Trophoblast cell (in vitro differentiated cells and primary cell): ENCODE measurements around the gene YBEY.
A peak's percentile ranks its signal among the peaks of the same experiment; 100 is the strongest.

Experiments used
- DNase-seq, 2 donors: peaks; one replicate each; pipeline ENCODE4 v3.0.0-alpha.2; 2016
- H2AFZ ChIP-seq: 2 replicates; pipeline ENCODE4 v1.6.1; 2013; ENCODE audit warnings: low read length, moderate library complexity, mild to moderate bottlenecking; ENCODE audit not compliant: insufficient read depth, poor library complexity
- H2AK5ac ChIP-seq: 2 replicates; pipeline ENCODE4 v1.6.1; 2013; ENCODE audit warnings: mild to moderate bottlenecking, low read length
- H2BK120ac ChIP-seq: 2 replicates; pipeline ENCODE4 v1.6.1; 2013; ENCODE audit warnings: low read length, mild to moderate bottlenecking, moderate library complexity; ENCODE audit not compliant: insufficient read depth, poor library complexity
- H2BK12ac ChIP-seq: 2 replicates; pipeline ENCODE4 v1.6.1; 2013; ENCODE audit warnings: mild to moderate bottlenecking, low read length, moderate library complexity
- H2BK5ac ChIP-seq: 2 replicates; pipeline ENCODE4 v1.6.1; 2013; ENCODE audit warnings: low read length, low read depth, moderate library complexity, mild to moderate bottlenecking; ENCODE audit not compliant: poor library complexity
- H3K14ac ChIP-seq: 2 replicates; pipeline ENCODE4 v1.6.1; 2013; ENCODE audit warnings: mild to moderate bottlenecking, low read length
- H3K18ac ChIP-seq: 2 replicates; pipeline ENCODE4 v1.6.1; 2013; ENCODE audit warnings: mild to moderate bottlenecking, low read length
- H3K23ac ChIP-seq: 2 replicates; pipeline ENCODE4 v1.6.1; 2013; ENCODE audit warnings: low read length
- H3K27ac ChIP-seq: 2 replicates; pipeline ENCODE4 v1.5.1; 2013; ENCODE audit warnings: low read depth, mild to moderate bottlenecking, inconsistent platforms, low read length, moderate library complexity
- H3K27me3 ChIP-seq: 2 replicates; pipeline ENCODE4 v1.6.1; 2013; ENCODE audit warnings: inconsistent platforms, mild to moderate bottlenecking, low read length, moderate library complexity; ENCODE audit not compliant: insufficient read depth
- H3K36me3 ChIP-seq, 2 experiments: 1 replicate in 1 of 2; 2 replicates in 1 of 2; pipeline ENCODE4 v1.6.1; 2013; ENCODE audit warnings: low read length in 2 of 2, mild to moderate bottlenecking in 2 of 2, moderate library complexity in 1 of 2; ENCODE audit not compliant: insufficient read depth in 2 of 2, control insufficient read depth in 1 of 2
- H3K4ac ChIP-seq: 2 replicates; pipeline ENCODE4 v1.6.1; 2013; ENCODE audit warnings: low read depth, mild to moderate bottlenecking, low read length, moderate library complexity
- H3K4me1 ChIP-seq, 2 experiments: 1 replicate in 1 of 2; 2 replicates in 1 of 2; pipeline ENCODE4 v1.6.1; 2013; ENCODE audit warnings: low read length in 2 of 2, mild to moderate bottlenecking in 2 of 2, moderate library complexity in 1 of 2; ENCODE audit not compliant: insufficient read depth in 2 of 2, control insufficient read depth in 1 of 2
- H3K4me2 ChIP-seq: 2 replicates; pipeline ENCODE4 v1.6.1; 2013; ENCODE audit warnings: inconsistent platforms, mild to moderate bottlenecking, low read length, moderate library complexity
- H3K4me3 ChIP-seq: 2 replicates; pipeline ENCODE4 v1.5.1; 2013; ENCODE audit warnings: mild to moderate bottlenecking, low read depth, low read length, inconsistent platforms
- H3K79me1 ChIP-seq: one replicate; pipeline ENCODE4 v1.6.1; 2013; ENCODE audit warnings: low read length
- H3K79me2 ChIP-seq: 2 replicates; pipeline ENCODE4 v1.6.1; 2013; ENCODE audit warnings: low read length, mild to moderate bottlenecking; ENCODE audit not compliant: control insufficient read depth, insufficient read depth, poor library complexity
- H3K9ac ChIP-seq: 2 replicates; pipeline ENCODE4 v1.6.1; 2013; ENCODE audit warnings: mild to moderate bottlenecking, low read length
- H3K9me3 ChIP-seq: 2 replicates; pipeline ENCODE4 v1.6.1; 2013; ENCODE audit warnings: low read depth, mild to moderate bottlenecking, control low read depth, inconsistent platforms, low read length; ENCODE audit not compliant: insufficient read depth
- H4K12ac ChIP-seq: 2 replicates; pipeline ENCODE4 v1.6.1; 2013; ENCODE audit warnings: low read depth, mild to moderate bottlenecking, low read length, moderate library complexity
- H4K8ac ChIP-seq: 2 replicates; pipeline ENCODE4 v1.6.1; 2013; ENCODE audit warnings: low read depth, mild to moderate bottlenecking, low read length, moderate library complexity
- H4K91ac ChIP-seq: one replicate; pipeline ENCODE4 v1.6.1; 2013; ENCODE audit warnings: low read depth, mild to moderate bottlenecking, low read length, moderate library complexity
- WGBS: extraction: QIAGEN DNeasy Blood & Tissue Kit; methylation state at CpG from one replicate; pipeline ENCODE4 v1.1.7; 2013; ENCODE audit warnings: missing lambda C conversion rate; ENCODE audit not compliant: insufficient read length, insufficient coverage; ENCODE audit errors: extremely low coverage; 5-methylcytosine and 5-hydroxymethylcytosine counted together

Gene YBEY

DNA sequence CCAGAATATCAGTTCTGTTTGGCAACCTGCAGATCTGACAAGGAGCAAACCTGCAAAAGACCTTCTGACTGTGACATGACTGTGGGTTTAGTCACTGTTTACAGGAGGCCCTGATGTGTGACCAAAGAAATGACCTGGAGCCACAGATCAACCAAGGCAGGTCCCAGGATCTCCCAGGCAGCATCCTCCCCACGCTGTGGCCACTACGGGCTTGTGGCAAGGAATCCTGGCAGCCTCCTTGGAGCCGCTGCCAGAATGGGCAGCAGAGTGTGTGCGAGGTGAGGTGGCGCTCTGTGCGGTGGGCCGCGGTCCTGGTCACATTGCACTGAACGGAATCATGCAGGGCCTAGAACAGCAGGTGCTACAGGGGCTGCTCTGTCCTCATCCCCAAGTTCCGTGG lies 16.7 kb upstream of the YBEY start:
- Histone ChIP-seq H3K4me1 (no peaks in the 10 kb centered on the region), H3K23ac (no peak overlapping the region), H3K79me2 (no peaks in the 10 kb centered on the region), H3K9ac (no peak overlapping the region), H4K8ac (no peak overlapping the region), H3K18ac (no peak overlapping the region), H3K9me3 (no peaks in the 10 kb centered on the region), H3K79me1 (no peaks in the 10 kb centered on the region), H2AK5ac (no peak overlapping the region), H3K14ac (no peak overlapping the region), H2BK120ac (no peak overlapping the region), H2BK5ac (no peak overlapping the region), H3K4me3 (no peak overlapping the region), H3K27me3 (no peaks in the 10 kb centered on the region), H3K4ac (no peak overlapping the region), H4K91ac (no peak overlapping the region), H4K12ac (no peak overlapping the region), H2AFZ (no peak overlapping the region), H2BK12ac (no peak overlapping the region), H3K27ac (no peak overlapping the region), H3K4me2 (no peak overlapping the region), H3K36me3 (peaks cover 72 to 80% of the 10 kb centered on the region in 2 experiments)
- WGBS = no CpG with 5 or more reads among the region's 10 CpGs
- no peak for DNase-seq

DNA sequence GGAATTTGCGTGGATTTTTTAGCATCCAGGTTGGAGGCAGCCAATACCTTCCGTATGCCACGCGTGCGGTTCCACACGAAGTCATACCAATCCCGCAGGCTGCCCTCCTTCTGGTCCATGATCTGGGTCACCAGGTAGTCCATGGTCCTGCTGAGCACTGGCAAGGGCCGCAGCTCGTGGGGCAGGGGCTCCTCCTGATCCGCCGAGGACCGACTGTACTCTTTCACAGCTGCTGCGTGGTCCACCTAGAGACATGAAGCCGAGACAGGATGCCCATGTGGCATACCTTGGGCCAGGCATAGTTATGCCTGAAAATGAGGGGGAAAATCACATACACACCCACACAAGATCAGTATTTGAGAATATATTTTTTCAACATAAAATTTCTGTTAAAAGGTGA lies 12.8 kb upstream of the YBEY start:
- no peak overlapping the region for H2AFZ ChIP-seq
- no peak overlapping the region for H2BK5ac ChIP-seq
- no CpG with 5 or more reads among the region's 14 CpGs for WGBS
- no peaks in the 10 kb centered on the region for H3K9me3 ChIP-seq
- no peaks in the 10 kb centered on the region for H3K79me1 ChIP-seq
- H3K36me3 ChIP-seq = peaks cover 62 to 72% of the 10 kb centered on the region in 2 experiments
- no peaks in the 10 kb centered on the region for H3K79me2 ChIP-seq
- H3K9ac ChIP-seq = no peak overlapping the region
- no peak overlapping the region for H2BK120ac ChIP-seq
- no peaks in the 10 kb centered on the region for H3K27me3 ChIP-seq
- no peak overlapping the region for H3K14ac ChIP-seq
- H4K8ac ChIP-seq = no peak overlapping the region
- H3K4me3 ChIP-seq = no peak overlapping the region
- no peak overlapping the region for H4K91ac ChIP-seq
- no peak overlapping the region for H3K18ac ChIP-seq
- no peak overlapping the region for H3K4ac ChIP-seq
- H4K12ac ChIP-seq = no peak overlapping the region
- no peak overlapping the region for H3K27ac ChIP-seq
- no peak overlapping the region for H3K23ac ChIP-seq
- no peak overlapping the region for H2BK12ac ChIP-seq
- no peak overlapping the region for H3K4me2 ChIP-seq
- DNase-seq = no peak
- no peaks in the 10 kb centered on the region for H3K4me1 ChIP-seq
- no peak overlapping the region for H2AK5ac ChIP-seq

DNA sequence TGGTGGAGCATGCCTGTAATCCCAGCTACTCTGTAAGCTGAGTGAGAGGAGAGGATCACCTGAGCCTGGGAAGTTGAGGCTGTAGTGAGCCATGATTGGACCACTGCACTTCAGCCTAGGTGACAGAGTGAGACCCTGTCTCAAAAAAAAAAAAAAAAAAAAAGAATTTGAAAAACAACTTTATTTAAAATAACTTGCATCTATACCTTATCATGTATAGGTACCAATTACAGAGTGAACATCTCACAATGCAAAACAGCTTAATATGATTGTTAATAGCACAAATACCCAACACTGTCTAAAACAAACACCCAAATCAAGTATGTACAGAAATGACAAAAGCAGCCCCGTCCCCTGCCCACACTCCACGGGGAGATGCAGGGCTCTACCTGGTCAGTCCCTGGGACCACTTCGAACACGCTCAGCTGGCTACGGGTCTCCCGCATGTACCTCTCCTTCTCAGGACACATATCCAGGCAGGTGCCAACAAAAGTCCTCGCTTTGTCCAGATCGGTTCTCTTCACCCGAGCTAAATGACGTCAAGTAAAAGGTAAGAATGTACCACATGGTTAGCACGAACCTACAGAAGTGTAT lies 11.2 kb upstream of the YBEY start:
- no peaks in the 10 kb centered on the region for H3K79me1 ChIP-seq
- H3K14ac ChIP-seq = no peak overlapping the region
- H2AFZ ChIP-seq = no peak overlapping the region
- H3K23ac ChIP-seq = no peak overlapping the region
- no peak overlapping the region for H3K4me2 ChIP-seq
- no peak overlapping the region for H2BK5ac ChIP-seq
- H3K4me3 ChIP-seq = no peak overlapping the region
- no peak overlapping the region for H3K4ac ChIP-seq
- no peak overlapping the region for H4K8ac ChIP-seq
- peaks cover 61 to 71% of the 10 kb centered on the region in 2 experiments for H3K36me3 ChIP-seq
- no peaks in the 10 kb centered on the region for H3K9me3 ChIP-seq
- no peak overlapping the region for H3K18ac ChIP-seq
- no peaks in the 10 kb centered on the region for H3K27me3 ChIP-seq
- H4K91ac ChIP-seq = no peak overlapping the region
- no peak overlapping the region for H3K9ac ChIP-seq
- H4K12ac ChIP-seq = no peak overlapping the region
- no peaks in the 10 kb centered on the region for H3K79me2 ChIP-seq
- DNase-seq = no peak
- H2AK5ac ChIP-seq = no peak overlapping the region
- WGBS = no CpG with 5 or more reads among the region's 11 CpGs
- H2BK12ac ChIP-seq = no peak overlapping the region
- no peak overlapping the region for H2BK120ac ChIP-seq
- H3K27ac ChIP-seq = no peak overlapping the region
- H3K4me1 ChIP-seq = no peaks in the 10 kb centered on the region

DNA sequence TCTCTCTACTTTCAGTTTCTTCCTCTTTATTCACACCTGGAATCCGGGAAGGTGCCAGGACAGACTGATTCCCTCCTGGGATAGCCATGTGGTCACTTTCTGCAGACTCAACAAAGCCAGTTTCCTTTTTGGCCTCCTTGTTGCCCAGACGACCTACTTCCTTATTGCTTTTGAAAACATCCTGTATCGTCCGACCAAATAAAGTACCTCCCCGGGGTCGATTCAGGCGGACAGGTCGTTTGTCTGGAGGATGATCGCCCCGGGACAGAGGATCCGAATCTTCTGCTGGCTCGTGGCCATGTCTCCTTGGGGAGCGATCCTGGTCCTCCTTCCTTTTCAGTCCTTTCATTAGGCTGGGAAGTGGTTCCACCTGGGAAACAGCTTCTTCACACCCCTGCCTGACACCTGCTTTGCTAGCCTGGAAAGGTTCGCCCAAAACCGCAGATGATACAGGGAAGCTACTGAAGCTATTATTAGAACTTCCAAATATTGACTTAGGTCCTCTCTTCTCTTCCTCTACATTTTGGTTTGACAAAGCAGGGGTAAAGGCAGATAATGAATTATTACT lies 2.0 kb upstream of the YBEY start:
- H3K4me3 ChIP-seq = no peak overlapping the region
- no peak overlapping the region for H2BK5ac ChIP-seq
- peak overlapping the region; percentile 17 for H3K4me2 ChIP-seq
- H4K8ac ChIP-seq = no peak overlapping the region
- H3K79me2 ChIP-seq = peaks cover 7% of the 10 kb centered on the region
- no peak overlapping the region for H2AK5ac ChIP-seq
- H3K23ac ChIP-seq = no peak overlapping the region
- H2AFZ ChIP-seq = no peak overlapping the region
- no peaks in the 10 kb centered on the region for H3K27me3 ChIP-seq
- no peak overlapping the region for H3K18ac ChIP-seq
- peaks cover 8% of the 10 kb centered on the region for H3K79me1 ChIP-seq
- DNase-seq = no peak
- H3K4ac ChIP-seq = peak overlapping the region; percentile 60
- H3K36me3 ChIP-seq = peaks cover 22 to 23% of the 10 kb centered on the region in 2 experiments
- no peak overlapping the region for H2BK12ac ChIP-seq
- WGBS = no CpG with 5 or more reads among the region's 15 CpGs
- no peaks in the 10 kb centered on the region for H3K9me3 ChIP-seq
- no peak overlapping the region for H2BK120ac ChIP-seq
- no peak overlapping the region for H3K9ac ChIP-seq
- H3K27ac ChIP-seq = no peak overlapping the region
- H3K14ac ChIP-seq = no peak overlapping the region
- H4K91ac ChIP-seq = no peak overlapping the region
- no peak overlapping the region for H4K12ac ChIP-seq
- H3K4me1 ChIP-seq = peaks cover 5 to 10% of the 10 kb centered on the region in 2 experiments
